Upper lobe of left lung (tissue), 4 donors: ENCODE results near the gene PI4K2B.

Experiments
- CTCF ChIP-seq, 6 experiments: fragments of 450-650 bp in 4 of 6; fragments of 200-600 bp in 2 of 6; sonication (generic) in 2 of 6; IDR thresholded peaks; one replicate each; pipeline ENCODE4 v1.5.1; 2016 to 2019; ENCODE audit warnings: antibody characterized with exemption in 6 of 6
- EP300 ChIP-seq, 4 donors: sonication (generic); formaldehyde crosslinking; IDR thresholded peaks; one replicate each; pipeline ENCODE4 v1.5.1; 2017; ENCODE audit warnings: antibody characterized with exemption in 4 of 4, control low read depth in 2 of 4

DNA sequence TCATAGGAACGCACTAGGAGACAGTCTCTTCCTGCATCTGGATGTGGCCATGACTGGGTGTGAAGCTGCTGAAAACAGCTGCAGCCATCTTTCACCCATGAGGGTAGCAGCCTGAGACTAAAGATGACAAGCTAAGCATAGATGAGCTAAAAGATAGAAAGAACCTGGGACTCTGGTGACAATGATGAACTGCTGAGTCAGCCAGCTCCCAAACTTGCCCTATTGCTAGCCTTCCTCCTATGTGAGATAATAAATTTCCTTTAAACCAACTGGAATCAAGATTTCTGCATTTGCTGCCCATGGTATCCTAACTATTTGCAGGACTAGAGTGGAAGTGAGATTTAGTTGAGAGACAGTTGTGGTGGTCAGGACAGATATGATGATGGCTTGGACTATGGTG lies 21.0 kb upstream of the PI4K2B start:
- no peak for TF ChIP-seq EP300 (IDR thresholded peaks at IDR 0.05)
- TF ChIP-seq CTCF (IDR thresholded peaks at IDR 0.05): no peak
